ENCODE data around the gene MCCC1. TPM values are rescaled to one million over a fixed set of nuclear protein-coding genes. Genes with fewer than 3 reads are reported as not detected.

The MCCC1 gene
- total and polyA plus RNA-seq, 2 of the 13 experiments (the other 11 are each of a cell fraction or from before 2014, with no cell fraction given), result 11.7 to 30.1 TPM

DNA sequence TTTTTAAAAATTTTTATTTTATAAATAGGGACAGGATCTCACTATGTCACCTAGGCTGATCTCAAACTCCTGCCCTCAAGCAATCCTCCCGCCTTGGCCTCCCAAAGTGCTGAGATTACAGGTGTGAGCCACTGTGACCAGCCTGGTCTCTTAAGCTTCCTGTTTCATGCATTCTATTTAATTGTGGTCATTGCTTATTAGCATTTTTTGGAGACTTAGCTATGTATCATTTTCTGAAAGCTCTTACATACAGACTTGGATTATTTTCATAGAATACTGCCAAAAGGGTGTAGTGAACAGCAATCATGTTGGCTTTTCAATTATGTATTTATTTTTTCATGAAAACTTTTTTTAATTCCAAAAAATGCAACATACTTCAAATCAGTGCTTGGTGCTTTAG lies 67.5 kb downstream of the MCCC1 start (continued):
- TF ChIP-seq HNF1B (CRISPR knock-in tag; IDR thresholded peaks at IDR 0.05) (no peak), NPAS2 (CRISPR knock-in tag; IDR thresholded peaks at IDR 0.05; ENCODE audit: borderline replicate concordance) (no peak), IRF2 (CRISPR knock-in tag; IDR thresholded peaks at IDR 0.05) (no peak), ZNF160 (CRISPR knock-in tag; IDR thresholded peaks at IDR 0.05) (no peak), DRAP1 (CRISPR knock-in tag; IDR thresholded peaks at IDR 0.05) (no peak), CERS6 (CRISPR knock-in tag; IDR thresholded peaks at IDR 0.05) (no peak), ZMAT3 (CRISPR knock-in tag; conservative IDR thresholded peaks at IDR 0.05) (no peak), SP2 (CRISPR knock-in tag; IDR thresholded peaks at IDR 0.05) (no peak), MAFF (IDR thresholded peaks at IDR 0.05; ENCODE audit: low read depth, low read length) (no peak), GABPB1 (CRISPR knock-in tag; IDR thresholded peaks at IDR 0.05) (no peak)
- TF ChIP-seq, protein P1, sequence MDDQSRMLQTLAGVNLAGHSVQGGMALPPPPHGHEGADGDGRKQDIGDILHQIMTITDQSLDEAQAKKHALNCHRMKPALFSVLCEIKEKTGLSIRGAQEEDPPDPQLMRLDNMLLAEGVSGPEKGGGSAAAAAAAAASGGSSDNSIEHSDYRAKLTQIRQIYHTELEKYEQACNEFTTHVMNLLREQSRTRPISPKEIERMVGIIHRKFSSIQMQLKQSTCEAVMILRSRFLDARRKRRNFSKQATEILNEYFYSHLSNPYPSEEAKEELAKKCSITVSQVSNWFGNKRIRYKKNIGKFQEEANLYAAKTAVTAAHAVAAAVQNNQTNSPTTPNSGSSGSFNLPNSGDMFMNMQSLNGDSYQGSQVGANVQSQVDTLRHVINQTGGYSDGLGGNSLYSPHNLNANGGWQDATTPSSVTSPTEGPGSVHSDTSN (CRISPR knock-in tag; IDR thresholded peaks at IDR 0.05; ENCODE audit: borderline replicate concordance), result no peak

Measured in HepG2 (cell line).